CD4-positive, alpha-beta T cell treated with Interleukin-4 for 4 hours (primary cell): Measurements from ENCODE around the gene ATP2A1.
A peak's percentile ranks its signal among the peaks of the same experiment; 100 is the strongest.
"Not testable (repeated sequence)": the region's sequence is repeated elsewhere in the genome, so short reads cannot be mapped to it uniquely, and the experiment has no call there.

ENCODE experiments used
- DNase-seq: peaks from one replicate; pipeline ENCODE4 v3.0.0-alpha.2; 2020

ATP2A1 gene

DNA sequence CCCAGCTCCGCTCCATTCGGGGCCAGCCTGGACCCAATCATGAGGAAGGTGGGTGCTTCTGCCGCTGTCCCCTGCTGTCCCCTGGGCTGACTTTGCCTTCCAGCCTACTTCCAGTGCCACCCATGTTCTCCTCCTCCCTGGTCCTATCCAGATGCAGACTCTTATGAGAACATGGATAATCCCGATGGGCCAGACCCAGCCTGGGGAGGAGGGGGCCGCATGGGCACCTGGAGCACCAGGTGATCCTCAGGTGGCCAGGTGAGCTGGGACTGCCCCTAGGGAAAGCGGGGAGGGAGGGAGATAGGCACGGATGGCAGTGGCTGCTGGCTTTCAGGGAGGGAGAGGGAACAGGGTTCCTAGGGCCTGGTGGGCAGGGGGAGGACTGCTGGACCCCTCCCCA, 60.4 kb downstream of the ATP2A1 start:
- no peak for DNase-seq

DNA sequence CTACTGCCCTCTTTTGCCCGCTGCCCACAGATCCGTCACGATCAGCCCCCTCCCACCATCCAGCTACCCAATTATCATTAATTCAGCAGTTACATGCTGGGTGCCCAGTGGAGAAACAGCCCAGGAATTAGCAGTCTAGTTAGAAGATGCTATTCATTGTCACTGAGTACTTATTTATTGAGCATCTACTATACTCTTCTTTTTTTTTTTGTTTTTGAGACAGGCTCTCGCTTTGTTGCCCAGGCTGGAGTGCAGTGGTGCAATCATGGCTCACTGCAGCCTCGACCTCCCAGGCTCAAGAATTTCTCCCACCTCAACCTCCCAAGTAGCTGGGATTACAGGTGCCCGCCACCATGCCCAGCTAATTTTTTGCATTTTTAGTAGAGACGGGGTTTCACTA, 61.5 kb downstream of the ATP2A1 start:
- not testable (repeated sequence) for DNase-seq

DNA sequence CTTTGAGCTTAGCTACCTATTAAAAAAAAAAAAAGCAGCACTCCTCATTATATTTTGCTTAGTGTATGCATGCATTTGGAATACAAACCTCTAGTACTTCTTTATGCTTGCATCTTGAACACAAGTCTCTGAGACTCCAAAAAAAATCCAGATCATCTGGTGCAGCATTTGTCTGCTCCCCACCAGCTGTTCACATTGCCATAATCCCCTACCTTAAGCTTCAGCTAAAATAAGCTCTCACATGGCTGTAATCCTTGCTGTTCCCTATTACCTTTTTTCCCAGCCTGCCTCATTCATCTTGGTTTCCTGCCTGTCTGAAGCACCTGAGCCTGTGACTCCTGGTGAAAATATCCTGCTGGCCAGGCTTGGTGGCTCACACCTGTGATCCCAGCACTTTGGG, 65.0 kb downstream of the ATP2A1 start:
- no peak for DNase-seq

DNA sequence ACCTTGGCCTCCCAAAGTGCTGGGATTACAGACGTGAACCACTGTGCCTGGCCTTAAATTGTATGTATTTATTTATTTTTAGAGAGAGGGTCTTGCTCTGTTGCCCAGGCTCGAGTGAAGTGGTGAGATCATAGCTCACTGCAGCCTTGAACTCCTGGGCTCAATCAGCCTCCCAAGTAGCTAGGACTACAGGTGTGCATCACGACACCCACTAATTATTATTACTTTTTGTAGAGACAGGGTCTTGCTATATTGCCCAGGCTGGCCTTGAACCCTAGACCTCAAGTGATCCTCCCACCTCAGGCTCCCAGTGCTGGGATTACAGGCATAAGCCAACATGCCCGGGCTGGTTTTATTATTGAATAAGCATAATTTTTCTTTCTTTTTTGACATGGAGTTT, 68.4 kb downstream of the ATP2A1 start:
- no peak for DNase-seq

DNA sequence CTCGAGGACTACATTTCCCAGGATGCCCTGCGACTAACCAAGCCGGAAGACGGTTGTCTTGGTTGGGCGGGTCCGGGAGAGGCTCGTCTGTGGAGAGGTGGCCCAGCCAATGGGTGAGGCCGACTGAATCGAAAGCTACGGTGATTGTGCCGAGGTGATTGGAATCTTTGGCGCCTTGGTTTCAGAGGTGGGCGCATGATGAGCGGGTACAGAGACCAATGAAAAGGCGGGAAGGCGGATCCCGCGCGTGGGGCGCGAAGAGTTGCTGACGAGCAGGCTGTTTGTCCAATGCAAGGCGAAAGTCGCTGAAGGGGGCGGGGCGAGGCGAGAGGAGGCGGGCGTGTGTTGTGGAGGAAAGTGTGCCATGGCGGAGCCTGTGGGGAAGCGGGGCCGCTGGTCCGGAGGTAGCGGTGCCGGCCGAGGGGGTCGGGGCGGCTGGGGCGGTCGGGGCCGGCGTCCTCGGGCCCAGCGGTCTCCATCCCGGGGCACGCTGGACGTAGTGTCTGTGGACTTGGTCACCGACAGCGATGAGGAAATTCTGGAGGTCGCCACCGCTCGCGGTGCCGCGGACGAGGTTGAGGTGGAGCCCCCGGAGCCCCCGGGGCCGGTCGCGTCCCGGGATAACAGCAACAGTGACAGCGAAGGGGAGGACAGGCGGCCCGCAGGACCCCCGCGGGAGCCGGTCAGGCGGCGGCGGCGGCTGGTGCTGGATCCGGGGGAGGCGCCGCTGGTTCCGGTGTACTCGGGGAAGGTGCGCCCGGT, 72.5 kb downstream of the ATP2A1 start, which contains the start of gene NFATC2IP:
Gene NFATC2IP, plus strand, starts transcription at position 290 of the 762 bp plus-strand sequence. Its CDS starts 75 bp downstream, at position 365.
- DNase-seq = peak; percentile 100

DNA sequence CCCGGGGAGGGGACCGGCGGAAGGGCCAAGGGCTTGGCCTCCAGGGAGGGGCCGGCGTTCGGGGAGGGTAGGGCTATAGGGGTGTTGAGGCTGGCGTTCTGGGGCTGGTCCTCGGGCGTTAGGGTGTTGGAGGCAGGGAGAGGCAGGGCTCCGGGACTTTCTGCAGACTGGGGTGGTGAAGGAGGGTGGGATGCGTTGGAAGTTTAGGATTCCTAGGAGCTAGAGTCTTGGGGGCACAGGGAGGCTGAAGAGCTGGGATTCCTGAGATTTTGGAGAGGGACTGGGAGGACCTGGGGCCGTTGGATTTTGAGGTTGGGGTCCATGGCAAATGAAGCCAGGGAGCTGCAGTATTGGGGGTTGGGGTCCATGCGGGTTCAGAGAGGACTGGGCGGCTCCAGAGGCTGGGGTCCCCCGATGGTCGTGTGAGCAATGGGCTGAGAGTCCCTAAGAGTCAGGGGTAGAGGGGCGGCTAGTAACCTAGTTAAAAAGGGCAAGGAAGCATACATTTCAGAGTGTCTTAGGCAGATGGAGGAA, 73.2 kb downstream of the ATP2A1 start:
- no peak for DNase-seq
